GM18867 (cell line): Measurements from ENCODE around the gene TMEM147.

Experiments used
- ATAC-seq: cut with Tn5 transposase; IDR thresholded peaks from one replicate; pipeline ENCODE4 v1.9.1; 2021; ENCODE audit warnings: mild to moderate bottlenecking, moderate library complexity; ENCODE audit not compliant: unreplicated experiment

The TMEM147 gene

GRCh38 chr19:35518313-35518712 is 27.1 kb upstream of the TMEM147 start:
- no peak for ATAC-seq

GRCh38 chr19:35519291-35519690 is 26.1 kb upstream of the TMEM147 start:
- no peak for ATAC-seq

GRCh38 chr19:35521124-35521743 is 24.2 kb upstream of the TMEM147 start:
- no peak for ATAC-seq

GRCh38 chr19:35522745-35523327 is 22.6 kb upstream of the TMEM147 start:
- ATAC-seq: no peak

GRCh38 chr19:35524181-35524837 is 21.1 kb upstream of the TMEM147 start:
- no peak for ATAC-seq

GRCh38 chr19:35525873-35526272 is 19.6 kb upstream of the TMEM147 start:
- no peak for ATAC-seq

GRCh38 chr19:35528218-35529038 is 17.0 kb upstream of the TMEM147 start, which contains the start of gene SBSN:
Gene SBSN, minus strand, starts transcription at chr19:35528311. Its CDS starts 30 bp downstream, at chr19:35528281.
- ATAC-seq: no peak

GRCh38 chr19:35529241-35530218 is 15.9 kb upstream of the TMEM147 start:
- ATAC-seq: no peak

GRCh38 chr19:35531291-35531690 is 14.1 kb upstream of the TMEM147 start:
- ATAC-seq: no peak

GRCh38 chr19:35533201-35533821 is 12.1 kb upstream of the TMEM147 start, which contains the start of gene GAPDHS:
Gene GAPDHS, plus strand, starts transcription at chr19:35533456. Its CDS starts 72 bp downstream, at chr19:35533528.
- ATAC-seq: no peak

GRCh38 chr19:35533822-35534392 is 11.5 kb upstream of the TMEM147 start:
- no peak for ATAC-seq

GRCh38 chr19:35534803-35535480 is 10.5 kb upstream of the TMEM147 start:
- no peak for ATAC-seq

- ATAC-seq: no peak
These were observed 6.1 kb upstream of the TMEM147 start for GRCh38 chr19:35539314-35539713.

GRCh38 chr19:35539850-35540249 is 5.6 kb upstream of the TMEM147 start:
- no peak for ATAC-seq

GRCh38 chr19:35540356-35540927 is 5.0 kb upstream of the TMEM147 start:
- ATAC-seq: no peak

- ATAC-seq: no peak
These were observed 3.2 kb upstream of the TMEM147 start for GRCh38 chr19:35542209-35542608.

- no peak for ATAC-seq
These were observed 1.9 kb upstream of the TMEM147 start for GRCh38 chr19:35543280-35544109.
